GM12801 (cell line): ENCODE results near the gene MEPCE.

ENCODE experiments used
- CTCF ChIP-seq: IDR thresholded peaks from one replicate; pipeline ENCODE4 v1.5.1; 2011; ENCODE audit warnings: control low read depth; ENCODE audit not compliant: insufficient read length; ENCODE audit errors: extremely low read depth

Gene MEPCE

GRCh38 chr7:100429637-100430492 lies at the start of gene MEPCE:
Gene MEPCE, plus strand, starts transcription at chr7:100429831. Its CDS starts 188 bp downstream, at chr7:100430019.
- no peak for TF ChIP-seq CTCF

- no peak for TF ChIP-seq CTCF
These were observed 49.4 kb upstream of the MEPCE start for GRCh38 chr7:100380196-100380595.

GRCh38 chr7:100384628-100385294 lies 44.9 kb upstream of the MEPCE start:
- no peak for TF ChIP-seq CTCF

- TF ChIP-seq CTCF = no peak
These were observed 42.7 kb upstream of the MEPCE start for GRCh38 chr7:100386940-100387339.

GRCh38 chr7:100387695-100388094 lies 41.9 kb upstream of the MEPCE start:
- no peak for TF ChIP-seq CTCF

GRCh38 chr7:100389437-100390088 lies 40.1 kb upstream of the MEPCE start:
- no peak for TF ChIP-seq CTCF

- TF ChIP-seq CTCF = no peak
These were observed 39.2 kb upstream of the MEPCE start for GRCh38 chr7:100390286-100391009.
